Measurements from ENCODE around the gene TECTB. TPM values are rescaled to one million over a fixed set of nuclear protein-coding genes. Genes with fewer than 3 reads are reported as not detected.

Gene TECTB
- total RNA-seq, 2 experiments from 2014 or later: not detected

GRCh38 chr10:112278871-112279270 lies 4.3 kb upstream of the TECTB start:
- Mint-ChIP-seq H3K36me3 (ENCODE audit: low read depth) (no peaks in the 10 kb centered on the region), H3K27ac (no peak overlapping the region), H3K4me3 (no peak overlapping the region), H3K9me3 (no peaks in the 10 kb centered on the region), H3K27me3 (ENCODE audit: low read depth) (peaks cover 7% of the 10 kb centered on the region), H3K4me1 (ENCODE audit: low read depth) (no peaks in the 10 kb centered on the region)
- intact Hi-C loops (cut with micrococcal nuclease): no loop called here
- no peak for DNase-seq
- CTCF ChIA-PET: no interaction called here

GRCh38 chr10:112279433-112279832 lies 3.8 kb upstream of the TECTB start:
- DNase-seq: no peak
- no peaks in the 10 kb centered on the region for H3K4me1 Mint-ChIP-seq (ENCODE audit: low read depth)
- peaks cover 7% of the 10 kb centered on the region for H3K27me3 Mint-ChIP-seq (ENCODE audit: low read depth)
- CTCF ChIA-PET: no interaction called here
- H3K4me3 Mint-ChIP-seq: no peak overlapping the region
- intact Hi-C loops (cut with micrococcal nuclease): no loop called here
- no peak overlapping the region for H3K27ac Mint-ChIP-seq
- no peaks in the 10 kb centered on the region for H3K9me3 Mint-ChIP-seq
- no peaks in the 10 kb centered on the region for H3K36me3 Mint-ChIP-seq (ENCODE audit: low read depth)

- intact Hi-C loops (cut with micrococcal nuclease): no loop called here
- Mint-ChIP-seq H3K9me3 (no peaks in the 10 kb centered on the region), H3K4me3 (no peak overlapping the region), H3K27ac (no peak overlapping the region), H3K27me3 (ENCODE audit: low read depth) (peaks cover 9% of the 10 kb centered on the region), H3K4me1 (ENCODE audit: low read depth) (no peaks in the 10 kb centered on the region), H3K36me3 (ENCODE audit: low read depth) (no peaks in the 10 kb centered on the region)
- DNase-seq: no peak
- CTCF ChIA-PET: no interaction called here
Observed at GRCh38 chr10:112280205-112280921, 2.8 kb upstream of the TECTB start.

- CTCF ChIA-PET: no interaction called here
- Mint-ChIP-seq H3K27me3 (ENCODE audit: low read depth) (peaks cover 9% of the 10 kb centered on the region), H3K27ac (no peak overlapping the region), H3K4me3 (no peak overlapping the region), H3K9me3 (no peaks in the 10 kb centered on the region), H3K4me1 (ENCODE audit: low read depth) (no peaks in the 10 kb centered on the region), H3K36me3 (ENCODE audit: low read depth) (no peaks in the 10 kb centered on the region)
- intact Hi-C loops (cut with micrococcal nuclease): no loop called here
- no peak for DNase-seq
Observed at GRCh38 chr10:112282086-112282485, 1.1 kb upstream of the TECTB start.

- DNase-seq: no peak
- Mint-ChIP-seq H3K4me3 (no peak overlapping the region), H3K4me1 (ENCODE audit: low read depth) (no peaks in the 10 kb centered on the region), H3K27me3 (ENCODE audit: low read depth) (peaks cover 5% of the 10 kb centered on the region), H3K36me3 (ENCODE audit: low read depth) (no peaks in the 10 kb centered on the region), H3K9me3 (no peaks in the 10 kb centered on the region), H3K27ac (no peak overlapping the region)
- CTCF ChIA-PET: no interaction called here
- intact Hi-C loops (cut with micrococcal nuclease): no loop called here
Observed at GRCh38 chr10:112286837-112287818, 3.9 kb downstream of the TECTB start.

GRCh38 chr10:112287844-112288243 lies 4.6 kb downstream of the TECTB start:
- H3K4me1 Mint-ChIP-seq (ENCODE audit: low read depth): no peaks in the 10 kb centered on the region
- DNase-seq: no peak
- CTCF ChIA-PET: no interaction called here
- H3K36me3 Mint-ChIP-seq (ENCODE audit: low read depth): no peaks in the 10 kb centered on the region
- intact Hi-C loops (cut with micrococcal nuclease): no loop called here
- peaks cover 5% of the 10 kb centered on the region for H3K27me3 Mint-ChIP-seq (ENCODE audit: low read depth)
- no peaks in the 10 kb centered on the region for H3K9me3 Mint-ChIP-seq
- no peak overlapping the region for H3K4me3 Mint-ChIP-seq
- H3K27ac Mint-ChIP-seq: no peak overlapping the region

GRCh38 chr10:112288486-112288885 lies 5.3 kb downstream of the TECTB start:
- Mint-ChIP-seq H3K27ac (no peak overlapping the region), H3K4me3 (no peak overlapping the region), H3K27me3 (ENCODE audit: low read depth) (peaks cover 7% of the 10 kb centered on the region), H3K4me1 (ENCODE audit: low read depth) (no peaks in the 10 kb centered on the region), H3K36me3 (ENCODE audit: low read depth) (no peaks in the 10 kb centered on the region), H3K9me3 (no peaks in the 10 kb centered on the region)
- CTCF ChIA-PET: no interaction called here
- intact Hi-C loops (cut with micrococcal nuclease): no loop called here
- no peak for DNase-seq

- intact Hi-C loops (cut with micrococcal nuclease): no loop called here
- H3K27ac Mint-ChIP-seq: no peak overlapping the region
Observed at GRCh38 chr10:112289373-112290053, 6.3 kb downstream of the TECTB start.

GRCh38 chr10:112290054-112290373 lies 6.8 kb downstream of the TECTB start:
- CTCF ChIA-PET: no interaction called here
- no peak for DNase-seq
- no peak overlapping the region for H3K4me3 Mint-ChIP-seq
- H3K9me3 Mint-ChIP-seq: no peaks in the 10 kb centered on the region
- H3K27ac Mint-ChIP-seq: no peak overlapping the region
- H3K36me3 Mint-ChIP-seq (ENCODE audit: low read depth): no peaks in the 10 kb centered on the region
- H3K4me1 Mint-ChIP-seq (ENCODE audit: low read depth): no peaks in the 10 kb centered on the region
- intact Hi-C loops (cut with micrococcal nuclease): no loop called here
- H3K27me3 Mint-ChIP-seq (ENCODE audit: low read depth): peaks cover 6% of the 10 kb centered on the region

More at GRCh38 chr10:112289373-112290053, 6.3 kb downstream of the TECTB start:
- Mint-ChIP-seq H3K36me3 (ENCODE audit: low read depth) (no peaks in the 10 kb centered on the region), H3K4me1 (ENCODE audit: low read depth) (no peaks in the 10 kb centered on the region), H3K4me3 (no peak overlapping the region), H3K9me3 (no peaks in the 10 kb centered on the region), H3K27me3 (ENCODE audit: low read depth) (peaks cover 8% of the 10 kb centered on the region)
- no peak for DNase-seq
- CTCF ChIA-PET: interaction anchor here (0.6 kb wide), 1 partner anchor 33 kb away, joined by 4 read pairs; no protein-coding TSS in a partner anchor

GRCh38 chr10:112294169-112294568 lies 11.0 kb downstream of the TECTB start:
- no peaks in the 10 kb centered on the region for H3K4me1 Mint-ChIP-seq (ENCODE audit: low read depth)
- H3K36me3 Mint-ChIP-seq (ENCODE audit: low read depth): no peaks in the 10 kb centered on the region
- H3K27ac Mint-ChIP-seq: no peak overlapping the region
- H3K27me3 Mint-ChIP-seq (ENCODE audit: low read depth): peaks cover 7% of the 10 kb centered on the region
- intact Hi-C loops (cut with micrococcal nuclease): no loop called here
- CTCF ChIA-PET: interaction anchor here (1.6 to 2.3 kb wide), 2 partner anchors 14 to 28 kb away, joined by 3 to 15 read pairs; no protein-coding TSS in a partner anchor
- H3K9me3 Mint-ChIP-seq: no peaks in the 10 kb centered on the region
- H3K4me3 Mint-ChIP-seq: no peak overlapping the region
- no peak for DNase-seq

GRCh38 chr10:112295853-112296830 lies 12.9 kb downstream of the TECTB start:
- intact Hi-C loops (cut with micrococcal nuclease): no loop called here
- CTCF ChIA-PET: no interaction called here
- H3K9me3 Mint-ChIP-seq: no peaks in the 10 kb centered on the region
- no peaks in the 10 kb centered on the region for H3K36me3 Mint-ChIP-seq (ENCODE audit: low read depth)
- H3K4me3 Mint-ChIP-seq: no peak overlapping the region
- peaks cover 11% of the 10 kb centered on the region for H3K27me3 Mint-ChIP-seq (ENCODE audit: low read depth)
- no peaks in the 10 kb centered on the region for H3K4me1 Mint-ChIP-seq (ENCODE audit: low read depth)
- no peak for DNase-seq
- H3K27ac Mint-ChIP-seq: no peak overlapping the region

All from activated naive CD4-positive, alpha-beta T cell treated with anti-CD3 and anti-CD28 coated beads for 36 hours (primary cell).